Measurements from ENCODE around the gene ACTN2.

The ACTN2 gene

GRCh38 chr1:236744533-236744932, 58.2 kb downstream of the ACTN2 start:
- DNase-seq, result no peak

- no peak for DNase-seq
Measured at GRCh38 chr1:236746785-236747184, 60.5 kb downstream of the ACTN2 start.

GRCh38 chr1:236747311-236747985, 61.1 kb downstream of the ACTN2 start:
- DNase-seq, result no peak

GRCh38 chr1:236748268-236748870, 62.1 kb downstream of the ACTN2 start:
- no peak for DNase-seq

GRCh38 chr1:236750928-236751327, 64.6 kb downstream of the ACTN2 start:
- no peak for DNase-seq

- DNase-seq, result no peak
Measured at GRCh38 chr1:236751385-236751784, 65.1 kb downstream of the ACTN2 start.

GRCh38 chr1:236751935-236752334, 65.6 kb downstream of the ACTN2 start:
- no peak for DNase-seq

- DNase-seq, result no peak
Measured at GRCh38 chr1:236753516-236753915, 67.2 kb downstream of the ACTN2 start.

- DNase-seq, result no peak
Measured at GRCh38 chr1:236753964-236754363, 67.7 kb downstream of the ACTN2 start.

GRCh38 chr1:236754525-236755210, 68.4 kb downstream of the ACTN2 start:
- DNase-seq, result no peak

- DNase-seq, result no peak
Measured at GRCh38 chr1:236757640-236758039, 71.3 kb downstream of the ACTN2 start.

GRCh38 chr1:236759252-236759859, 73.1 kb downstream of the ACTN2 start:
- DNase-seq, result peak; percentile 9

GRCh38 chr1:236760480-236760879, 74.2 kb downstream of the ACTN2 start:
- no peak for DNase-seq

- no peak for DNase-seq
Measured at GRCh38 chr1:236760986-236761385, 74.7 kb downstream of the ACTN2 start.

- DNase-seq, result no peak
Measured at GRCh38 chr1:236761397-236762132, 75.3 kb downstream of the ACTN2 start.

GRCh38 chr1:236762410-236762809, 76.1 kb downstream of the ACTN2 start:
- no peak for DNase-seq

- no peak for DNase-seq
Measured at GRCh38 chr1:236765831-236766230, 79.5 kb downstream of the ACTN2 start.

GRCh38 chr1:236766506-236766905, 80.2 kb downstream of the ACTN2 start:
- DNase-seq, result no peak

GRCh38 chr1:236767276-236767675, 81.0 kb downstream of the ACTN2 start:
- DNase-seq, result no peak

- DNase-seq, result no peak
Measured at GRCh38 chr1:236768601-236769000, 82.3 kb downstream of the ACTN2 start.

- no peak for DNase-seq
Measured at GRCh38 chr1:236773919-236774318, 87.6 kb downstream of the ACTN2 start.

- DNase-seq, result no peak
Measured at GRCh38 chr1:236774926-236775325, 88.6 kb downstream of the ACTN2 start.

GRCh38 chr1:236779312-236779711, 93.0 kb downstream of the ACTN2 start:
- no peak for DNase-seq

Measured in stimulated activated CD4-positive, alpha-beta T cell treated with anti-CD3 and anti-CD28 coated beads, Interleukin-4, amount 100 ng/mL, for 24 hours (primary cell).